Measurements from ENCODE around the gene TSPAN3. TPM values are rescaled to one million over a fixed set of nuclear protein-coding genes. Genes with fewer than 3 reads are reported as not detected.

TSPAN3 gene
- total and polyA plus RNA-seq, 3 donors from 2014 or later = 197 to 226 (median 223) TPM

GRCh38 chr15:77002954-77003912 is 67.7 kb downstream of the TSPAN3 start:
- 82 to 88% methylated on average over 15 to 16 of the region's 16 CpGs for WGBS, 2 donors
- Histone ChIP-seq H3K9me3 (no peaks in the 10 kb centered on the region), H3K4me1 (no peaks in the 10 kb centered on the region), H3K27ac (no peak overlapping the region), H3K27me3 (no peaks in the 10 kb centered on the region), H3K4me3 (no peak overlapping the region), H3K36me3 (ENCODE audit: low read depth, missing control alignments) (no peaks in the 10 kb centered on the region)
- no peak for TF ChIP-seq CTCF (IDR thresholded peaks at IDR 0.05)
- TF ChIP-seq POLR2A (IDR thresholded peaks at IDR 0.05) = no peak
- DNase-seq = peak; percentile 41
- intact Hi-C loops (cut with DNase I; ENCODE audit: low total_unique reads) = no loop called here

GRCh38 chr15:77002436-77002835 is 68.5 kb downstream of the TSPAN3 start:
- intact Hi-C loops (cut with DNase I; ENCODE audit: low total_unique reads) = no loop called here
- Histone ChIP-seq H3K9me3 (no peaks in the 10 kb centered on the region), H3K4me1 (no peaks in the 10 kb centered on the region), H3K36me3 (ENCODE audit: low read depth, missing control alignments) (no peaks in the 10 kb centered on the region), H3K27ac (no peak overlapping the region), H3K27me3 (no peaks in the 10 kb centered on the region), H3K4me3 (no peak overlapping the region)
- no peak for DNase-seq
- TF ChIP-seq POLR2A (IDR thresholded peaks at IDR 0.05) (no peak), CTCF (IDR thresholded peaks at IDR 0.05) (no peak)
- 67 to 71% methylated on average over 7 of the region's 7 CpGs for WGBS, 2 donors

GRCh38 chr15:77001966-77002365 is 68.9 kb downstream of the TSPAN3 start:
- 84 to 91% methylated on average over 4 of the region's 4 CpGs for WGBS, 2 donors

GRCh38 chr15:77001351-77001750 is 69.6 kb downstream of the TSPAN3 start:
- Histone ChIP-seq H3K4me1 (peaks cover 3% of the 10 kb centered on the region), H3K9me3 (no peaks in the 10 kb centered on the region), H3K27me3 (no peaks in the 10 kb centered on the region), H3K27ac (no peak overlapping the region), H3K36me3 (ENCODE audit: low read depth, missing control alignments) (no peaks in the 10 kb centered on the region), H3K4me3 (no peak overlapping the region)
- intact Hi-C loops (cut with DNase I; ENCODE audit: low total_unique reads) = no loop called here
- TF ChIP-seq CTCF (IDR thresholded peaks at IDR 0.05) (no peak), POLR2A (IDR thresholded peaks at IDR 0.05) (no peak)
- WGBS, 2 donors = 79 to 82% methylated on average over 2 to 4 of the region's 4 CpGs
- DNase-seq = no peak

More at GRCh38 chr15:77001966-77002365, 68.9 kb downstream of the TSPAN3 start:
- no peak overlapping the region for H3K4me3 ChIP-seq
- DNase-seq = no peak
- no peaks in the 10 kb centered on the region for H3K4me1 ChIP-seq
- no peak overlapping the region for H3K27ac ChIP-seq
- H3K27me3 ChIP-seq = no peaks in the 10 kb centered on the region
- no peaks in the 10 kb centered on the region for H3K9me3 ChIP-seq
- TF ChIP-seq POLR2A (IDR thresholded peaks at IDR 0.05) = no peak
- no peak for TF ChIP-seq CTCF (IDR thresholded peaks at IDR 0.05)
- intact Hi-C loops (cut with DNase I; ENCODE audit: low total_unique reads) = no loop called here
- no peaks in the 10 kb centered on the region for H3K36me3 ChIP-seq (ENCODE audit: low read depth, missing control alignments)
